Mesenchymal stem cell (in vitro differentiated cells and primary cell): ENCODE results near the gene FAM131A.
A peak's percentile ranks its signal among the peaks of the same experiment; 100 is the strongest.

Experiments
- DNase-seq: peaks from one replicate; pipeline ENCODE4 v3.0.0-alpha.2; 2013
- H2AFZ ChIP-seq: one replicate; pipeline ENCODE4 v1.6.1; 2013; ENCODE audit warnings: low read depth, mild to moderate bottlenecking, control low read depth, inconsistent platforms, low read length, moderate library complexity
- H2AK5ac ChIP-seq: 2 replicates; pipeline ENCODE4 v1.6.1; 2013; ENCODE audit warnings: low read length, moderate library complexity, mild to moderate bottlenecking, inconsistent platforms; ENCODE audit not compliant: severe bottlenecking
- H2BK120ac ChIP-seq: one replicate; pipeline ENCODE4 v1.6.1; 2013; ENCODE audit warnings: low read depth, mild to moderate bottlenecking, inconsistent platforms, low read length, moderate library complexity
- H2BK12ac ChIP-seq, 2 experiments: one replicate each; pipeline ENCODE4 v1.6.1; 2013; ENCODE audit warnings: inconsistent platforms in 2 of 2, low read length in 2 of 2, mild to moderate bottlenecking in 2 of 2, moderate library complexity in 2 of 2, control low read depth in 1 of 2
- H2BK15ac ChIP-seq: one replicate; pipeline ENCODE4 v1.6.1; 2013; ENCODE audit warnings: mild to moderate bottlenecking, low read depth, inconsistent platforms; ENCODE audit not compliant: poor library complexity, severe bottlenecking
- H2BK5ac ChIP-seq: 2 replicates; pipeline ENCODE4 v1.6.1; 2013; ENCODE audit warnings: low read depth, mild to moderate bottlenecking, low read length, control low read depth, inconsistent platforms; ENCODE audit not compliant: poor library complexity, severe bottlenecking
- H3K14ac ChIP-seq, 2 experiments: one replicate each; pipeline ENCODE4 v1.6.1; 2013; ENCODE audit warnings: inconsistent platforms in 2 of 2, low read length in 2 of 2, control low read depth in 1 of 2, mild to moderate bottlenecking in 1 of 2, moderate library complexity in 1 of 2
- H3K18ac ChIP-seq, 2 experiments: one replicate each; pipeline ENCODE4 v1.6.1; 2013; ENCODE audit warnings: inconsistent platforms in 2 of 2, low read length in 2 of 2, control low read depth in 1 of 2, low read depth in 1 of 2, mild to moderate bottlenecking in 1 of 2
- H3K23ac ChIP-seq, 2 experiments: one replicate each; pipeline ENCODE4 v1.6.1; 2013; ENCODE audit warnings: inconsistent platforms in 2 of 2, low read length in 2 of 2, mild to moderate bottlenecking in 2 of 2, moderate library complexity in 2 of 2, control low read depth in 1 of 2
- H3K27ac ChIP-seq: 2 replicates; pipeline ENCODE4 v1.5.1; 2013; ENCODE audit warnings: mild to moderate bottlenecking, moderate library complexity, low read length, control low read depth, inconsistent platforms; ENCODE audit not compliant: poor library complexity, severe bottlenecking
- H3K27me3 ChIP-seq, 2 experiments: 2 replicates each; pipeline versions ENCODE4 v1.6.1 to v1.7.0; 2013; ENCODE audit warnings: low read length in 2 of 2, mild to moderate bottlenecking in 2 of 2, moderate library complexity in 2 of 2, control low read depth in 1 of 2, inconsistent platforms in 1 of 2; ENCODE audit not compliant: control insufficient read depth in 1 of 2, insufficient read depth in 1 of 2
- H3K36me3 ChIP-seq, 2 experiments: 2 replicates each; pipeline versions ENCODE4 v1.6.1 to v1.7.0; 2013; ENCODE audit warnings: low read length in 2 of 2, control low read depth in 1 of 2, inconsistent platforms in 1 of 2, low read depth in 1 of 2, mild to moderate bottlenecking in 1 of 2; ENCODE audit not compliant: insufficient read depth in 2 of 2, control insufficient read depth in 1 of 2
- H3K4ac ChIP-seq, 2 experiments: one replicate each; pipeline ENCODE4 v1.6.1; 2013; ENCODE audit warnings: inconsistent platforms in 2 of 2, low read length in 2 of 2, mild to moderate bottlenecking in 2 of 2, moderate library complexity in 2 of 2, control low read depth in 1 of 2, low read depth in 1 of 2
- H3K4me1 ChIP-seq: 2 replicates; pipeline ENCODE4 v1.6.1; 2013; ENCODE audit warnings: low read depth, low read length, control low read depth; ENCODE audit not compliant: control insufficient read depth, insufficient read depth
- H3K4me2 ChIP-seq: 2 replicates; pipeline ENCODE4 v1.6.1; 2013; ENCODE audit warnings: low read length, mild to moderate bottlenecking, inconsistent platforms; ENCODE audit not compliant: poor library complexity, severe bottlenecking
- H3K4me3 ChIP-seq, 2 experiments: 2 replicates each; pipeline versions ENCODE4 v1.5.1 to v1.7.0; 2013; ENCODE audit warnings: low read length in 2 of 2, mild to moderate bottlenecking in 2 of 2, control low read depth in 1 of 2, low read depth in 1 of 2; ENCODE audit not compliant: insufficient read depth in 1 of 2
- H3K79me1 ChIP-seq: replicated peaks from 2 replicates; pipeline ENCODE4 v1.6.1; 2013; ENCODE audit warnings: mild to moderate bottlenecking, control low read depth, low read length, inconsistent platforms; ENCODE audit not compliant: poor library complexity, severe bottlenecking
- H3K9ac ChIP-seq: 2 replicates; pipeline ENCODE4 v1.7.0; 2013; ENCODE audit warnings: mild to moderate bottlenecking, low read length, moderate library complexity
- H3K9me3 ChIP-seq: 2 replicates; pipeline ENCODE4 v1.7.0; 2013; ENCODE audit warnings: mild to moderate bottlenecking, low read length; ENCODE audit not compliant: control insufficient read depth
- H4K8ac ChIP-seq: one replicate; pipeline ENCODE4 v1.6.1; 2013; ENCODE audit warnings: inconsistent platforms, mild to moderate bottlenecking, low read length, moderate library complexity
- H4K91ac ChIP-seq: one replicate; pipeline ENCODE4 v1.6.1; 2013; ENCODE audit warnings: mild to moderate bottlenecking, low read length, inconsistent platforms
- WGBS: methylation state at CpG from one replicate; pipeline ENCODE4 v1.1.7; 2013; ENCODE audit warnings: mixed read lengths; 5-methylcytosine and 5-hydroxymethylcytosine counted together

Gene FAM131A

GRCh38 chr3:184359610-184360009 is 22.2 kb downstream of the FAM131A start:
- Histone ChIP-seq H3K27ac (no peak overlapping the region), H2BK12ac (no peak overlapping the region), H3K4me2 (no peak overlapping the region), H2BK120ac (no peak overlapping the region), H3K4me1 (peaks cover 23% of the 10 kb centered on the region), H3K14ac (no peak overlapping the region), H3K4ac (peak overlapping the region in 1 of 2 experiments; percentile 2), H3K23ac (no peak overlapping the region), H2BK15ac (no peak overlapping the region), H3K27me3 (no peaks in the 10 kb centered on the region), H2AFZ (no peak overlapping the region), H4K8ac (no peak overlapping the region), H3K4me3 (no peak overlapping the region), H3K79me1 (peaks cover 18% of the 10 kb centered on the region), H4K91ac (no peak overlapping the region), H3K36me3 (peaks cover 30 to 38% of the 10 kb centered on the region in 2 experiments), H3K9me3 (no peaks in the 10 kb centered on the region), H3K18ac (no peak overlapping the region), H2AK5ac (no peak overlapping the region), H3K9ac (no peak overlapping the region), H2BK5ac (no peak overlapping the region)
- no peak for DNase-seq
- 74% methylated on average over 8 of the region's 9 CpGs for WGBS

GRCh38 chr3:184360070-184360928 is 22.9 kb downstream of the FAM131A start:
- WGBS, result 69% methylated on average over 11 of the region's 12 CpGs
- peak overlapping the region in 1 of 2 experiments; percentile 86 for H3K4me3 ChIP-seq
- H3K4me2 ChIP-seq, result peak overlapping the region; percentile 98
- no peaks in the 10 kb centered on the region for H3K9me3 ChIP-seq
- H2AFZ ChIP-seq, result no peak overlapping the region
- no peak overlapping the region for H4K91ac ChIP-seq
- no peak overlapping the region for H3K27ac ChIP-seq
- DNase-seq, result no peak
- H2BK15ac ChIP-seq, result no peak overlapping the region
- no peak overlapping the region for H3K14ac ChIP-seq
- peaks cover 23% of the 10 kb centered on the region for H3K4me1 ChIP-seq
- H3K79me1 ChIP-seq, result peaks cover 22% of the 10 kb centered on the region
- no peak overlapping the region for H2AK5ac ChIP-seq
- H4K8ac ChIP-seq, result no peak overlapping the region
- H3K23ac ChIP-seq, result no peak overlapping the region
- no peak overlapping the region for H2BK5ac ChIP-seq
- H2BK12ac ChIP-seq, result no peak overlapping the region
- peak overlapping the region; percentile 100 for H3K9ac ChIP-seq
- peaks cover 32% of the 10 kb centered on the region in 2 experiments for H3K36me3 ChIP-seq
- no peak overlapping the region for H2BK120ac ChIP-seq
- H3K27me3 ChIP-seq, result no peaks in the 10 kb centered on the region
- H3K4ac ChIP-seq, result peak overlapping the region in 1 of 2 experiments; percentile 9
- H3K18ac ChIP-seq, result no peak overlapping the region

- H3K27me3 ChIP-seq, result no peaks in the 10 kb centered on the region
- H2AFZ ChIP-seq, result peak overlapping the region; percentile 36
- H2BK12ac ChIP-seq, result no peak overlapping the region
- H3K4me1 ChIP-seq, result peaks cover 21% of the 10 kb centered on the region
- H3K23ac ChIP-seq, result peak overlapping the region in 1 of 2 experiments; percentile 67
- H3K14ac ChIP-seq, result peak overlapping the region in 1 of 2 experiments; percentile 95
- peak overlapping the region; percentile 100 for H3K9ac ChIP-seq
- H3K9me3 ChIP-seq, result no peaks in the 10 kb centered on the region
- peak overlapping the region; percentile 38 for H3K27ac ChIP-seq
- H2BK5ac ChIP-seq, result peak overlapping the region; percentile 53
- peaks cover 30 to 31% of the 10 kb centered on the region in 2 experiments for H3K36me3 ChIP-seq
- H3K18ac ChIP-seq, result peak overlapping the region; percentile 81 to 86
- WGBS, result 25% methylated on average over 14 of the region's 24 CpGs
- H3K4ac ChIP-seq, result peak overlapping the region; percentile 24 to 54
- H3K4me2 ChIP-seq, result peak overlapping the region; percentile 98
- peak overlapping the region; percentile 70 for H2BK15ac ChIP-seq
- H2AK5ac ChIP-seq, result no peak overlapping the region
- peak overlapping the region; percentile 64 for H2BK120ac ChIP-seq
- H4K8ac ChIP-seq, result peak overlapping the region; percentile 85
- no peak for DNase-seq
- peaks cover 23% of the 10 kb centered on the region for H3K79me1 ChIP-seq
- H4K91ac ChIP-seq, result peak overlapping the region; percentile 82
- H3K4me3 ChIP-seq, result peak overlapping the region; percentile 76 to 86
Measured at GRCh38 chr3:184360929-184361531, 23.6 kb downstream of the FAM131A start.

GRCh38 chr3:184361532-184361931 is 24.1 kb downstream of the FAM131A start, which contains the start of the genes CLCN2 and POLR2H:
Gene CLCN2 (minus strand): TSS chr3:184361605. CDS start chr3:184361479, 126 bp downstream.
Gene POLR2H (plus strand): TSS chr3:184361710. CDS start chr3:184363493, 1,783 bp downstream.
- WGBS, result 1% methylated on average over 33 of the region's 56 CpGs
- Histone ChIP-seq H2AFZ (peak within 1 kb of the TSS; percentile 48), H3K9me3 (no peaks in the 10 kb centered on the region), H2BK120ac (peak within 1 kb of the TSS; percentile 64), H2BK15ac (peak within 1 kb of the TSS; percentile 82), H3K9ac (peak within 1 kb of the TSS; percentile 100), H3K4me1 (peaks cover 21% of the 10 kb centered on the region), H3K27me3 (no peaks in the 10 kb centered on the region), H4K8ac (peak within 1 kb of the TSS; percentile 90), H3K4me2 (peak within 1 kb of the TSS; percentile 98), H3K14ac (peak within 1 kb of the TSS in 1 of 2 experiments; percentile 95), H3K4me3 (peak within 1 kb of the TSS; percentile 76 to 86), H3K36me3 (peaks cover 30 to 34% of the 10 kb centered on the region in 2 experiments), H3K18ac (peak within 1 kb of the TSS; percentile 93 to 95), H4K91ac (peak within 1 kb of the TSS; percentile 94), H3K4ac (peak within 1 kb of the TSS; percentile 84 to 97), H2BK12ac (peak within 1 kb of the TSS in 1 of 2 experiments; percentile 45), H3K27ac (peak within 1 kb of the TSS; percentile 97), H2BK5ac (peak within 1 kb of the TSS; percentile 93), H2AK5ac (no peak within 1 kb of the TSS), H3K23ac (peak within 1 kb of the TSS in 1 of 2 experiments; percentile 93), H3K79me1 (peaks cover 23% of the 10 kb centered on the region)
- peak; percentile 63 for DNase-seq
